Stimulated activated memory B cell treated with anti-CD40 and anti-IgM and Interleukin-4, amounts not matched to agents 10 μg/mL and 1 μg/mL and 100 μg/mL, for 72 hours (primary cell): ENCODE measurements around the gene TCHP.
A peak's percentile ranks its signal among the peaks of the same experiment; 100 is the strongest.
"Not testable (repeated sequence)": the region's sequence is repeated elsewhere in the genome, so short reads cannot be mapped to it uniquely, and the experiment has no call there.

Experiments
- ATAC-seq: fragments of 150-1000 bp; cut with Tn5 transposase; 2 replicates; pipeline ENCODE4 v1.10.0; 2021
- H3K27ac Mint-ChIP-seq: one replicate; pipeline ENCODE4 v1.8.0; 2022; ENCODE audit warnings: mild to moderate bottlenecking, mixed read lengths
- H3K27me3 Mint-ChIP-seq: one replicate; pipeline ENCODE4 v1.8.0; 2022; ENCODE audit warnings: mixed read lengths
- H3K36me3 Mint-ChIP-seq: one replicate; pipeline ENCODE4 v1.8.0; 2022; ENCODE audit warnings: mixed read lengths
- H3K4me1 Mint-ChIP-seq: one replicate; pipeline ENCODE4 v1.8.0; 2022; ENCODE audit warnings: mixed read lengths
- H3K4me3 Mint-ChIP-seq: one replicate; pipeline ENCODE4 v1.8.0; 2022; ENCODE audit warnings: mild to moderate bottlenecking, moderate library complexity, mixed read lengths
- H3K9me3 Mint-ChIP-seq: one replicate; pipeline ENCODE4 v1.8.0; 2022; ENCODE audit warnings: mixed read lengths

The TCHP gene

DNA sequence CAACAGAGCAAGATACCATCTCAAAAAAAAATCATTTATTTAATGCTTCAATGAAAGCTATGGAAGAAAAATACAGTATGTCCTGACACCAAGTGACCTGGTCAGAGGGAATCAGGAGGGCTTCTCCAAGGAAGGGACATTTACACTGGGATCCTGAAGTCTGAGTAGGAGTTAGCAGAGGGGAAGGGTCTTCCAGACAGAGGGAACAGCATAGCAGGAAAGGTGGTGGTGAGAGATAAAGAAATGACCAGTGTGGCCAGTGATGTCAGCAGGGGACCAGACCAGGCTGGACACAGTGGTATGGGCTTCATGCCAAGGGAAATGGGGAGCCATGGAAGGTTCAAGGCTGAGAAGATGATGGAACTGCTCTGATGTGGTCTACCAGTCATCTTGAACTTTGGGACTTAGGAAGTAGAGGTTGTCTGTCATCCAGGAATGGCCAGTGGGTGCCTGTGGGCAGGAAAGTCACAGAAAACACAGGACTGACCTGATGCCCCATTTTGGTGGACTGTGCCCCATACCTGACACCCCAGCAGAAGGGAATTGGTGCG is 7.8 kb upstream of the TCHP start:
- Mint-ChIP-seq H3K36me3 (no peaks in the 10 kb centered on the region), H3K27me3 (no peaks in the 10 kb centered on the region), H3K27ac (peak overlapping the region; percentile 9), H3K4me3 (no peak overlapping the region), H3K4me1 (peaks cover 45% of the 10 kb centered on the region), H3K9me3 (no peaks in the 10 kb centered on the region)
- ATAC-seq, result no peak

DNA sequence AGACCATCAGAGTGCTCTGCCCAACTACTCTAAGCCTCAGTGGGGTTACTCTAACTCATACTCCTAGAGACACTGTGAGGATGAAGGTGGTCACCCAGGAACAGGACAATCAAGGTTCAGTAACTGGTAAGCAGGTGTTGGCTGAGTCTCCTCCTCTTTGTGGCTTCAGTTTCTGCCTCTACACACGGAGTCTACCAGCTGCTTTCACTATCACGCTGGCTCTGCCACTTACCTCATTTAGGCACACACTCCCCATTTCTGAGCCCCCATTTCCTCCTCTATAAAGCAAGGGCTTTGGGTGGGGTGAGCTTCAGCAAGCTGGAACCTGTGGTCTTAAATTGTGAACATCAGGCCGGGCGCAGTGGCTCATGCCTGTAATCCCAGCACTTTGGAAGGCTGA is 7.3 kb upstream of the TCHP start:
- Mint-ChIP-seq H3K27ac (peak overlapping the region; percentile 9), H3K27me3 (no peaks in the 10 kb centered on the region), H3K4me3 (no peak overlapping the region), H3K36me3 (no peaks in the 10 kb centered on the region), H3K4me1 (peaks cover 45% of the 10 kb centered on the region), H3K9me3 (no peaks in the 10 kb centered on the region)
- peak; percentile 75 for ATAC-seq

DNA sequence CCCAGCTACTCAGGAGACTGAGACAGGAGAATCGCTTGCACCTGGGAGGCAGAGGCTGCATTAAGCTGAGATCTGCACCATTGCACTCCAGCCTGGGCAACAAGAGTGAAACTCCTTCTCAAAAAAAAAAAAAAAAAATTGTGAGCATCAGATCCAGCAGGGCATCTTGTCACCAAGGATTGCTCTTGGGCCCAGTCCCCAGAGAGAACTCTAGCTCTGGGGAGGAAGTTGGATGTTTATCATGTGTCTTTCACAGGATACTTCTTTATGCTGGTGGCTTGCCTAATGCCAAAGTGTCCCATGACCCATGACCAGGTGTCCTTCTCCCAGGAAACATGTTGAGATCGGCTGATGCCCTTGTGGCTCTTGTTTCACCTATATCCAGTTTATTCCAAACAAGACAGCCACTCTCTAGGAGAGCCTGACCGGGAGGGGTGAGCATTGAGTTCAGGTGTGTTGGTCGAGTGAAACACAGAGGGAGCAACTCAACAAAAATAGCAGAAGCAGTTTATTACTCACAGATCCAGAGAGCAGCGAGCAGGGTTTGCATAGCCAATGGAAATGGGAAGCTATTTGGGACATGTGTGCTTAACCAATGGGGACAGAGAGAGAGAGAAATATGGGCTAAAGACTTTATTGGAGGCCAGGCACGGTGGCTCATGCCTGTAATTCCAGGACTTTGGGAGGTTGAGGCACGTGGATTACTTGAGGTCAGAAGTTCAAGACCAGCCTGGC is 6.6 kb upstream of the TCHP start:
- Mint-ChIP-seq H3K36me3 (no peaks in the 10 kb centered on the region), H3K9me3 (no peaks in the 10 kb centered on the region), H3K4me1 (peaks cover 40% of the 10 kb centered on the region), H3K27me3 (no peaks in the 10 kb centered on the region), H3K4me3 (no peak overlapping the region), H3K27ac (peak overlapping the region; percentile 9)
- ATAC-seq, result peak; percentile 18

DNA sequence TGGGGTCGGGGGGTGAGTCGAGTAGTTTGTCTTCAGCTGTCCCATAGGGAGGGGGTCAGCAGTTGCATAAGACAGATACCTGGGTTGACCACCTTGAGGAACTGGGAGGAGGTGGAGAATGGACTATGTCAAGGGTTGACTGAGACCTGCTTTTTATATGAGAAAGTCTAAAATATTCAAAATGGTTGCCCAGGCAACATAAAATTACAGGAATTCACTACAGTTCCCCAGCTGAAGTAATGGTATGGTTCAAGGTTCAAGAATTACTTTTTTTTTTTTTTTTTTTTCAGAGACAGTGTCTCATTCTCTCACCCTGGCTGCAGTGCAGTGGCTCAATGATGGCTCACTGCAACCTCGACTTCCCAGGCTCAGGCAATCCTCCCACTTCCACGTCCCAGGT is 5.1 kb upstream of the TCHP start:
- Mint-ChIP-seq H3K27ac (no peak overlapping the region), H3K4me3 (no peak overlapping the region), H3K4me1 (peaks cover 28% of the 10 kb centered on the region), H3K36me3 (no peaks in the 10 kb centered on the region), H3K27me3 (no peaks in the 10 kb centered on the region), H3K9me3 (no peaks in the 10 kb centered on the region)
- ATAC-seq, result no peak

DNA sequence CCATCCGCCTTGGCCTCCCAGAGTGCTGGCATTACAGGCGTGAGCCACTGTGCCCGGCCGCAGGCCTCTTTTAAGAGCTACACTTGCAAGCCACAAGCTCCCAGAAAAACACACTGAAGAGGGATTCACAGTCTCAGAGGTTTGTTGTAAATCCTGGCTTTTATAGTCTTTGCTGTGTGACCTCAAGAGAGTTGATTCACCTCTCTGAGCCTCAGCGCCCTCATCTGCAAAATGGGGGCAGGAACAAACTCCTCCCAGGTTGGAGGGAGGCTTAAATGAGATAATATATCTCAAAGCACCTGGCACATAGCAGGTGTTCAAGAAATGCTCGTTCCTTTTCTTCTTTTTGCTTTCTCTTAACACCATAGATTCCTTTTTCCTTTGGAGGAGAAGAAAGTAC is 3.9 kb upstream of the TCHP start:
- Mint-ChIP-seq H3K4me3 (no peak overlapping the region), H3K36me3 (no peaks in the 10 kb centered on the region), H3K27me3 (no peaks in the 10 kb centered on the region), H3K9me3 (no peaks in the 10 kb centered on the region), H3K4me1 (peaks cover 38% of the 10 kb centered on the region), H3K27ac (no peak overlapping the region)
- ATAC-seq, result no peak

DNA sequence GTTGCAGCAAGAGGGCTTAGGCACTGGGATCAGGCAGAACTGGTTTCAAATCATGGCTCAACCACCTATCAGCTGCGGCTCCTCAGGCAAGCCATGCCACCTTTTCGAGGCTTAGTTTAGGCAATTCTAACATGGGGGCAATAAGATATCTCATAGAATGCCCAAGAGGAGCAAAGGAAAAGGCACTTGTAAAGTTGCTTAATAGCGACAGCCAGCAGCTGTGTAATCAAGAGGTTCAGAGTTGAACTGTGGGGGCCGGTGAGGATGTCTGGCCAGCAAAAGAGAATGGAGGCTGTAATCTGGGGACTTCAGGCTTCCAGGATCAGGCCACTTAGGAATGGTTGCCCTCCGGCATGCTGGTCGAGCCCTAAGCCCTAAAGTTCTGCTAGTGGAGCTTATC is 3.0 kb upstream of the TCHP start:
- H3K9me3 Mint-ChIP-seq, result no peaks in the 10 kb centered on the region
- H3K4me1 Mint-ChIP-seq, result peaks cover 41% of the 10 kb centered on the region
- ATAC-seq, result no peak
- no peak overlapping the region for H3K27ac Mint-ChIP-seq
- H3K36me3 Mint-ChIP-seq, result no peaks in the 10 kb centered on the region
- no peak overlapping the region for H3K4me3 Mint-ChIP-seq
- H3K27me3 Mint-ChIP-seq, result no peaks in the 10 kb centered on the region

DNA sequence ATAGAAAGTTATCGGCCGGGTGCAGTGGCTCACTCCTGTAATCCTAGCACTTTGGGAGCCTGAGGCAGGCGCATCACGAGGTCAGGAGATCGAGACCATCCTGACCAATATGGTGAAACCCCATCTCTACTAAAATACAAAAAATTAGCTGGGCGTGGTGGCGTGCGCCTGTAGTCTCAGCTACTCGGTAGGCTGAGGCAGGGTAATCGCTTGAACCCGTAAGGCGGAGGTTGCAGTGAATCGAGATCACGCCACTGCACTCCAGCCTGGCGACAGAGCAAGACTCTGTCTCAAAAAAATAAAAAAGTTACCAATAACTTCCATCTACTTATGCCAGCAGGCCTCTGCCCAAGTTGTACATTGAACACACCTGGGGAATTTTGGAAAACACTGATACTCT is 729 bp upstream of the TCHP start:
- H3K9me3 Mint-ChIP-seq, H3K27me3 Mint-ChIP-seq, ATAC-seq: not testable (repeated sequence)
- Mint-ChIP-seq H3K4me3 (peak overlapping the region; percentile 80), H3K36me3 (peaks cover 15% of the 10 kb centered on the region), H3K4me1 (peaks cover 23% of the 10 kb centered on the region), H3K27ac (peak overlapping the region; percentile 88)

DNA sequence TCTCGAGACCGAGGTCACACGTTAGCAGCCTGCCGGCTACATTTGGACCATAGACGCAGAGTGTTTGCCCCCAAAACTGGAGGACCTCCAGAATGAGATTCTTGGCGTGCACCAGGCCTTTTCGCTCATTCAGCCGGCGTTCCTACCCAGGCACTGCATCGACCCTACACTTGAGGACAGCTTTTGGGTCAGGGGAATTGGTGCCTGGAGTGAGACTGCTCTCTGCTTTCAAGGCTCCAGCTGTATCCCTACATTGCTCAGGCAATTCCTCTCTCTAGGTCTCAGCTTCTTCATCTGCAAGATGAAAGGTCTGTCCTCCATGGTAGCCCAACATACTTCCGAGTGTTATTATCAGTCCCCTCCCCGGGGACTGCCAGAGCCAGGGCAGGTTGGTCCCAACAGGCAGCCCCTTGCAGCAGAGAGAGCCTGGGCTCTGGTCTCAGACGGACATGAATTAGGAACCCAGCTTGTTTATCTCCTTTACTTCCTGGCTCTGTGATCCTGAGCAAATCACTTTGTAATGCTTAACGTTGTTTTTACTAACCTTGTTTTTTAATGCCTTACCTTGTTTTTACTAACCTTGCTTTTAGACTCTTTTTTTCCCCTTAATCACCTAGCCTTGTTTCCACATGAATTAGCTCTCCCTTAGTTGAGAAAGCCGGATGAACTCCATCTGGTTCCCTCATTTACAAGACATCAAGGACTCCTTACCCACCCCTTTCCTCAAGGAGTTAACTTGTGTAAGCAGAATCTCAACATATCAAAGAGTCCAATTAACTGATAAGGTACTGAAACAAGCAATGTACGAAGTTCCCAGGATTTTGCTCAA is 892 bp downstream of the TCHP start:
- H3K4me3 Mint-ChIP-seq, result peak overlapping the region; percentile 80

DNA sequence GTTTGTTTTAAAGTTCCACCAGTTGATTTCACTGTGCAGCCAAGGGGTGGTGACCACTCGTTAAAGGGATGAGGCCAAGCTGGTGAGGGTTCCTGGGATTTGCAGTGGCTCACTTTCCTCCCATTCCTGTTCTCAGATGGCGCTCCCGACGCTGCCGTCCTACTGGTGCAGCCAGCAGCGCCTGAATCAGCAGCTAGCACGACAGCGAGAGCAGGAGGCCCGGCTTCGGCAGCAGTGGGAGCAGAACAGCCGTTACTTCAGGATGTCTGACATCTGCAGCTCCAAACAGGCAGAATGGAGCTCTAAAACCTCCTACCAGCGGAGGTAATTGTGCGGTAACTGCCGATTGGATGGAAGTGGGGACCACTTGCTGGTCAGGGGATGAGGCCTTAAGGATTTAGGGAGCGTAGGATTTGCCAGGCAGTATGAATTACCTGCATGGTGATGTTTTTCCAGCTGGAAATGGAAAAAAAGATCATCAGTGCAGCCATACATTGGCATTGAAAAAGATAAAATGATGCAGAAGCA is 2.9 kb downstream of the TCHP start:
- Mint-ChIP-seq H3K27me3 (no peaks in the 10 kb centered on the region), H3K9me3 (no peaks in the 10 kb centered on the region), H3K36me3 (peaks cover 48% of the 10 kb centered on the region), H3K27ac (no peak overlapping the region), H3K4me3 (no peak overlapping the region), H3K4me1 (peaks cover 23% of the 10 kb centered on the region)
- ATAC-seq, result no peak

More for the DNA sequence above, 892 bp downstream of the TCHP start:
- H3K36me3 Mint-ChIP-seq, result peaks cover 28% of the 10 kb centered on the region
- H3K4me1 Mint-ChIP-seq, result peaks cover 23% of the 10 kb centered on the region
- ATAC-seq, result peak; percentile 39
- H3K9me3 Mint-ChIP-seq, result no peaks in the 10 kb centered on the region
- peak overlapping the region; percentile 88 for H3K27ac Mint-ChIP-seq
- H3K27me3 Mint-ChIP-seq, result no peaks in the 10 kb centered on the region

DNA sequence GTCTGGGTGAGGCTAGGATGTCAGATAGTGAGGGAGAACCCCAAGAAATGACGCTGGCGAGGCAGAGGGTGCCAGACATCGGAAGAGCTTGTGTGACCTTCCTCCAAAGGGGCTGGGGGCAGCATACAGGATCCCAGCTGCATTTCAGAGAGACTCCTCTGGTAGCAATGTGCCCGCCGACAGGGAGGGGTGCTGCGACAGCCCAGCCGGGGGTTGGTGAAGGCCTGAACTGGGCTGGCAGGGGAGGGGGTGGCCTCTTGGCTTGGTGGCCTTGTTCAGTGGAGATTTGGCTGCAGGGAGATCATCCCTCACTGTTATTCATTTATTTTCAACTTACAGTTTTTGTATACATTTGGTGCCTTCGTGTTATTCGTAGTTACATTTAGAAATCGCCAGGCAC is 5.2 kb downstream of the TCHP start:
- Mint-ChIP-seq H3K27me3 (no peaks in the 10 kb centered on the region), H3K4me3 (no peak overlapping the region), H3K27ac (no peak overlapping the region), H3K9me3 (no peaks in the 10 kb centered on the region), H3K36me3 (peaks cover 60% of the 10 kb centered on the region), H3K4me1 (peaks cover 17% of the 10 kb centered on the region)
- ATAC-seq, result no peak

DNA sequence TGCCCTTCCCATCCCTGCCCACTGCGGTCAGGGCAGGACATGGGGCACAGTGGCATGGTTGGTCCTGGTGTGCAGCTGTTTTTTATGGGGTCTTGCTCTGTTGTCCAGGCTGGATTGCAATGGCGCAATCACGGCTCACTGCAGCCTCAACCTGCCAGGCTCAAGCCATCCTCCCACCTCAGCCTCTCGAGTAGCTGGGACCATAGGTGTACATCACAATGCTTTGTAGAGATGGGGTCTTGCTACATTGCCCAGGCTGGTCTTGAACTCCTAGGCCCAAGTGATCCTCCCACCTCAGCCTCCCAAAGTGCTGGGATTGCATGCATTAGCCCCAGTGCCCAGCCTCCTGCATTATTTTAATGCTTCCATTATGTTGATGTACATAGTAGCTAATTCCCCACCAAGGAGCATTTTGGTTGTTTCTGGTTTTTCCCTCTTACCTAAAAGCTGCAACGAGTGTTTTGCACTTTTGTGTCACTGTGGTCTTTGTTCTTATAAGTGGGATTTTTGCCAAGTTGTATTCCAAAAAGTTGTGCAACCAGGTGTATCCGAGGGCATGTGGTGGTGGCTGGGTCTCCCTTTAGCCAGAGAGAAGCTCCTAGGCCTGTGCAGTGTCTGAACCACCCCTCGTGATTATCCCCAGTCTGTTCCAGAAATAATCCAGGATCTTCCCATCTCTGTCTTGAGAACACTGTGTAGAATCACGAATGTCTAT is 10.3 kb downstream of the TCHP start:
- Mint-ChIP-seq H3K27me3 (no peaks in the 10 kb centered on the region), H3K27ac (peak overlapping the region; percentile 55), H3K9me3 (no peaks in the 10 kb centered on the region), H3K4me1 (no peaks in the 10 kb centered on the region), H3K4me3 (no peak overlapping the region), H3K36me3 (peaks cover 69% of the 10 kb centered on the region)
- ATAC-seq, result no peak

DNA sequence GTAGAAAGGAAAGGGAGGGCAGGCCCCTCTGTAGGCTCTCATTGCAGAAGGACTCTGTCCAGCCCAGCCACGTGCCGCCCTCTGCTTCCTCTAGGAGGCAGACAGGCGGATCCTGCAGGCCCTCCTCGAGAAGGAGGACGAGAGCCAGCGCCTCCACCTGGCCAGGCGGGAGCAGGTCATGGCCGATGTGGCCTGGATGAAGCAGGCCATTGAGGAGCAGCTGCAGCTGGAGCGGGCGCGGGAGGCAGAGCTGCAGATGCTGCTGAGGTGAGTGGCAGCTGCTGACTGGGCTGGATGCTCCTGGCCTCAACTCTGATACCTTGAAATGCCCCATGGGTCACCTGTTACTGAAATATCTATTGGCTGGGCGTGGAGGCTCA is 10.9 kb downstream of the TCHP start:
- no peaks in the 10 kb centered on the region for H3K9me3 Mint-ChIP-seq
- H3K4me1 Mint-ChIP-seq, result no peaks in the 10 kb centered on the region
- H3K36me3 Mint-ChIP-seq, result peaks cover 72% of the 10 kb centered on the region
- H3K27me3 Mint-ChIP-seq, result no peaks in the 10 kb centered on the region
- no peak overlapping the region for H3K4me3 Mint-ChIP-seq
- ATAC-seq, result no peak
- H3K27ac Mint-ChIP-seq, result peak overlapping the region; percentile 55

DNA sequence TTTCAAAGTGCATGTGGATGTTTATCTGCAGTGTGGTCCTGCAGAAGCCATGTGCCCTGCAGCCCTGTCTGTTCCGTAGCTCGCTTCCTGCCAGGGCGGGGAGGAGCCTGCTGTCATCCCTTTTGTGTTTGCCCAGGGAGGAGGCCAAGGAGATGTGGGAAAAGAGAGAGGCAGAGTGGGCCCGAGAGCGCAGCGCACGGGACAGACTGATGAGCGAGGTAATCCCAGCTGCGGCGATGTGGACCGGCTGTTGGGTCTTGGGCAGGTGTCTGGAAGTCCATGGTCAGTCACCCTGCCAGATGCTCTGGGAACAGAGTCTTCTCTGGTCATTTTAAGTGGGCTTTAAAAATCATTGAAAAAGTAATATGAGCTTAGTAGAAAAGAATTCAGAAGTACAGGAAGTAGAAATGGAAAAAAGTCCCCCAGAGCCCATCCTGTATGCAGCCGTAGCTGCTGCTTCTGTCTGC is 12.8 kb downstream of the TCHP start:
- no peaks in the 10 kb centered on the region for H3K4me1 Mint-ChIP-seq
- peak overlapping the region; percentile 46 for H3K27ac Mint-ChIP-seq
- H3K27me3 Mint-ChIP-seq, result no peaks in the 10 kb centered on the region
- no peaks in the 10 kb centered on the region for H3K9me3 Mint-ChIP-seq
- H3K4me3 Mint-ChIP-seq, result no peak overlapping the region
- no peak for ATAC-seq
- H3K36me3 Mint-ChIP-seq, result peaks cover 63% of the 10 kb centered on the region

DNA sequence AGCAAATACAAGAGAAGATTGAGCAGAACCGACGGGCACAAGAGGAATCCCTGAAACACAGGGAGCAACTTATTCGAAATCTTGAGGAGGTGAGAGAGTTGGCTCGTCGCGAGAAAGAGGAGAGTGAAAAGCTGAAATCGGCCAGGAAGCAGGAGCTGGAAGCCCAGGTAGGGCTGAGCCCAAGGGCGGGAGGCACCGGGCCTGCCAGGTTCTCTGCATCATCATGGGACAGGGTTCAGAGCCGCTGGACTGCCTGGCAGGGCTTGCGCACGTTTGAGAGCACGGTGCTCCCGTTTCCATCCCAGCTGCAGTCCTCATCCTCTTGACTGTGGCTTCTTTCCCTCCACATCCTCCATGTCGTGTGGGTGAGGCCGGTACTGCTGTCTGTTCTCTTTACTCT is 14.4 kb downstream of the TCHP start:
- no peak overlapping the region for H3K27ac Mint-ChIP-seq
- peaks cover 63% of the 10 kb centered on the region for H3K36me3 Mint-ChIP-seq

More for the DNA sequence above, 14.4 kb downstream of the TCHP start:
- H3K4me1 Mint-ChIP-seq, result no peaks in the 10 kb centered on the region
- no peak overlapping the region for H3K4me3 Mint-ChIP-seq
- ATAC-seq, result no peak
- no peaks in the 10 kb centered on the region for H3K27me3 Mint-ChIP-seq
- H3K9me3 Mint-ChIP-seq, result no peaks in the 10 kb centered on the region
